HG02943 (cell line): ENCODE data around the gene TTC7B.

ENCODE experiments used
- ATAC-seq: cut with Tn5 transposase; IDR thresholded peaks from one replicate; pipeline ENCODE4 v1.9.1; 2021; ENCODE audit warnings: mild to moderate bottlenecking, low read depth, moderate library complexity; ENCODE audit not compliant: unreplicated experiment

TTC7B gene

GRCh38 chr14:90652626-90653025 lies 163.6 kb downstream of the TTC7B start:
- no peak for ATAC-seq

- no peak for ATAC-seq
Observed at GRCh38 chr14:90651976-90652560, 164.2 kb downstream of the TTC7B start.

- ATAC-seq, result no peak
Observed at GRCh38 chr14:90651271-90651804, 164.9 kb downstream of the TTC7B start.

GRCh38 chr14:90649557-90650135 lies 166.6 kb downstream of the TTC7B start:
- no peak for ATAC-seq

GRCh38 chr14:90649083-90649482 lies 167.1 kb downstream of the TTC7B start:
- no peak for ATAC-seq

GRCh38 chr14:90648421-90648820 lies 167.8 kb downstream of the TTC7B start:
- no peak for ATAC-seq

GRCh38 chr14:90647473-90648005 lies 168.7 kb downstream of the TTC7B start:
- no peak for ATAC-seq

GRCh38 chr14:90645842-90646443 lies 170.3 kb downstream of the TTC7B start:
- ATAC-seq, result no peak

- ATAC-seq, result no peak
Observed at GRCh38 chr14:90644882-90645281, 171.3 kb downstream of the TTC7B start.

GRCh38 chr14:90643982-90644670 lies 172.1 kb downstream of the TTC7B start:
- ATAC-seq, result no peak

- ATAC-seq, result no peak
Observed at GRCh38 chr14:90642244-90642717, 173.9 kb downstream of the TTC7B start.

- ATAC-seq, result no peak
Observed at GRCh38 chr14:90641615-90642243, 174.5 kb downstream of the TTC7B start.

- ATAC-seq, result no peak
Observed at GRCh38 chr14:90641168-90641567, 175.1 kb downstream of the TTC7B start.

GRCh38 chr14:90639641-90640040 lies 176.6 kb downstream of the TTC7B start:
- ATAC-seq, result no peak

- ATAC-seq, result no peak
Observed at GRCh38 chr14:90632871-90633270, 183.4 kb downstream of the TTC7B start.

- ATAC-seq, result no peak
Observed at GRCh38 chr14:90632451-90632850, 183.8 kb downstream of the TTC7B start.

- ATAC-seq, result no peak
Observed at GRCh38 chr14:90630171-90630806, 185.9 kb downstream of the TTC7B start.

GRCh38 chr14:90629471-90629870 lies 186.8 kb downstream of the TTC7B start:
- no peak for ATAC-seq

GRCh38 chr14:90628825-90629224 lies 187.4 kb downstream of the TTC7B start:
- no peak for ATAC-seq

- ATAC-seq, result no peak
Observed at GRCh38 chr14:90627478-90627877, 188.8 kb downstream of the TTC7B start.
